HepG2 (cell line): ENCODE data around the gene GIPC3.

ENCODE experiments used
- FOSL2 ChIP-seq: sonication (generic); formaldehyde crosslinking; IDR thresholded peaks from 2 replicates; pipeline ENCODE4 v1.4.0; 2020; ENCODE audit warnings: missing genetic modification reagents
- KDM1A ChIP-seq: IDR thresholded peaks from 2 replicates; pipeline ENCODE4 v1.6.1; 2016; ENCODE audit warnings: missing compliant biosample characterization
- KLF6 ChIP-seq: IDR thresholded peaks from 2 replicates; pipeline ENCODE4 v1.8.0; 2016; ENCODE audit warnings: missing biosample characterization, missing genetic modification reagents
- LBX2 ChIP-seq: sonication (generic); formaldehyde crosslinking; IDR thresholded peaks from 2 replicates; pipeline ENCODE4 v1.5.0; 2020; ENCODE audit warnings: missing genetic modification reagents, mild to moderate bottlenecking, borderline replicate concordance
- MAF1 ChIP-seq: sonication (generic); formaldehyde crosslinking; IDR thresholded peaks from 2 replicates; pipeline ENCODE4 v1.5.0; 2020; ENCODE audit warnings: missing genetic modification reagents, borderline replicate concordance
- MAX ChIP-seq: IDR thresholded peaks from 2 replicates; pipeline ENCODE4 v1.6.1; 2012; ENCODE audit warnings: inconsistent platforms
- PAX8 ChIP-seq: sonication (generic); formaldehyde crosslinking; IDR thresholded peaks from 2 replicates; pipeline ENCODE4 v1.8.0; 2022; ENCODE audit warnings: mild to moderate bottlenecking, missing genetic modification reagents, borderline replicate concordance
- PCBP1 ChIP-seq: fragments of 200-400 bp; formaldehyde crosslinking; IDR thresholded peaks from 2 replicates; pipeline ENCODE4 v1.6.1; 2017; ENCODE audit warnings: mild to moderate bottlenecking, low read depth, low read length, borderline replicate concordance
- SMAD1 ChIP-seq: sonication (generic); formaldehyde crosslinking; IDR thresholded peaks from 2 replicates; pipeline ENCODE4 v1.4.0; 2020; ENCODE audit warnings: missing genetic modification reagents, low read depth, mild to moderate bottlenecking, borderline replicate concordance
- TAF1 ChIP-seq: sonication (generic); formaldehyde crosslinking; IDR thresholded peaks from 2 replicates; pipeline ENCODE4 v1.4.0; 2020; ENCODE audit warnings: missing genetic modification reagents
- ZNF709 ChIP-seq: sonication (generic); formaldehyde crosslinking; IDR thresholded peaks from 2 replicates; pipeline ENCODE4 v1.5.0; 2020; ENCODE audit warnings: mild to moderate bottlenecking, missing genetic modification reagents

- TF ChIP-seq MAX = no peak
- TF ChIP-seq PCBP1 = no peak
- no peak for TF ChIP-seq LBX2 (CRISPR knock-in tag)
- no peak for TF ChIP-seq MAF1 (CRISPR knock-in tag)
- no peak for TF ChIP-seq KDM1A (CRISPR knock-in tag)
- no peak for TF ChIP-seq ZNF709
- no peak for TF ChIP-seq TAF1
- no peak for TF ChIP-seq FOSL2 (CRISPR knock-in tag)
- TF ChIP-seq KLF6 = no peak
- TF ChIP-seq PAX8 (CRISPR knock-in tag) = no peak
- TF ChIP-seq SMAD1 = no peak
These were observed 56.4 kb downstream of the GIPC3 start for GRCh38 chr19:3641515-3642269.
